Gastrocnemius medialis (tissue), 4 donors: ENCODE results near the gene OPCML.

Experiments used
- POLR2A ChIP-seq, 2 donors: fragments of 450-650 bp; IDR thresholded peaks; one replicate each; pipeline ENCODE4 v1.6.1; 2017; ENCODE audit warnings: antibody characterized with exemption in 2 of 2, mild to moderate bottlenecking in 2 of 2, moderate library complexity in 2 of 2
- TF ChIP-seq, protein P1 (sequence below), 5 experiments: fragments of 450-650 bp in 3 of 5; fragments of 200-600 bp in 2 of 5; sonication (generic) in 2 of 5; IDR thresholded peaks in 4 of 5; conservative IDR thresholded peaks in 1 of 5; 1 replicate in 4 of 5; 2 replicates in 1 of 5; pipeline ENCODE4 v1.5.1; 2016 to 2019; ENCODE audit warnings: antibody characterized with exemption in 5 of 5, mild to moderate bottlenecking in 3 of 5, moderate library complexity in 3 of 5

GRCh38 chr11:132445859-132446291, 1086.4 kb downstream of the OPCML start:
- TF ChIP-seq, protein P1, sequence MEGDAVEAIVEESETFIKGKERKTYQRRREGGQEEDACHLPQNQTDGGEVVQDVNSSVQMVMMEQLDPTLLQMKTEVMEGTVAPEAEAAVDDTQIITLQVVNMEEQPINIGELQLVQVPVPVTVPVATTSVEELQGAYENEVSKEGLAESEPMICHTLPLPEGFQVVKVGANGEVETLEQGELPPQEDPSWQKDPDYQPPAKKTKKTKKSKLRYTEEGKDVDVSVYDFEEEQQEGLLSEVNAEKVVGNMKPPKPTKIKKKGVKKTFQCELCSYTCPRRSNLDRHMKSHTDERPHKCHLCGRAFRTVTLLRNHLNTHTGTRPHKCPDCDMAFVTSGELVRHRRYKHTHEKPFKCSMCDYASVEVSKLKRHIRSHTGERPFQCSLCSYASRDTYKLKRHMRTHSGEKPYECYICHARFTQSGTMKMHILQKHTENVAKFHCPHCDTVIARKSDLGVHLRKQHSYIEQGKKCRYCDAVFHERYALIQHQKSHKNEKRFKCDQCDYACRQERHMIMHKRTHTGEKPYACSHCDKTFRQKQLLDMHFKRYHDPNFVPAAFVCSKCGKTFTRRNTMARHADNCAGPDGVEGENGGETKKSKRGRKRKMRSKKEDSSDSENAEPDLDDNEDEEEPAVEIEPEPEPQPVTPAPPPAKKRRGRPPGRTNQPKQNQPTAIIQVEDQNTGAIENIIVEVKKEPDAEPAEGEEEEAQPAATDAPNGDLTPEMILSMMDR (IDR thresholded peaks at IDR 0.05 in 4 of 5, conservative IDR thresholded peaks at IDR 0.05 in 1 of 5), result no peak
- no peak for TF ChIP-seq POLR2A (IDR thresholded peaks at IDR 0.05)
